ENCODE measurements around the gene SPRR2E.
"Not testable (repeated sequence)": the region's sequence is repeated elsewhere in the genome, so short reads cannot be mapped to it uniquely, and the experiment has no call there.

- TF ChIP-seq CTCF (IDR thresholded peaks at IDR 0.05; ENCODE audit: low read depth, low read length); EZH2phosphoT487 (IDR thresholded peaks at IDR 0.05; ENCODE audit: low read depth): not testable (repeated sequence)
Observed at GRCh38 chr1:153056111-153056510, 38.2 kb downstream of the SPRR2E start.

All from OCI-LY3 (cell line).